Progenitor cell of endocrine pancreas (in vitro differentiated cells): ENCODE data around the gene KCTD17. TPM values are rescaled to one million over a fixed set of nuclear protein-coding genes. Genes with fewer than 3 reads are reported as not detected.

Source experiments
- DNase-seq: peaks from one replicate; pipeline ENCODE4 v3.0.0; 2021; ENCODE audit warnings: low spot score; ENCODE audit not compliant: unreplicated experiment
- H3K27ac Mint-ChIP-seq: 2 replicates; pipeline ENCODE4 v1.8.0; 2021; ENCODE audit warnings: mild to moderate bottlenecking, moderate library complexity, mixed read lengths
- H3K27me3 Mint-ChIP-seq: 2 replicates; pipeline ENCODE4 v1.8.0; 2021; ENCODE audit warnings: mixed read lengths
- H3K36me3 Mint-ChIP-seq: 2 replicates; pipeline ENCODE4 v1.8.0; 2022; ENCODE audit warnings: mixed read lengths; ENCODE audit not compliant: insufficient read depth
- H3K4me1 Mint-ChIP-seq: 2 replicates; pipeline ENCODE4 v1.8.0; 2021; ENCODE audit warnings: low read depth, mixed read lengths
- H3K4me3 Mint-ChIP-seq: 2 replicates; pipeline ENCODE4 v1.8.0; 2021; ENCODE audit warnings: low read depth, mild to moderate bottlenecking, moderate library complexity, mixed read lengths
- H3K9me3 Mint-ChIP-seq: 2 replicates; pipeline ENCODE4 v1.8.0; 2021; ENCODE audit warnings: low read depth, mixed read lengths
- CTCF ChIP-seq: fragments of 200-600 bp; sonication (generic); IDR thresholded peaks from one replicate; pipeline ENCODE4 v1.5.0; 2021; ENCODE audit warnings: antibody characterized with exemption, mild to moderate bottlenecking; ENCODE audit not compliant: unreplicated experiment
- total RNA-seq: library from RNA; stranded (reverse); gene quantifications from 2 replicates; pipeline ENCODE4 v1.2.1, GENCODE V29; 2021

KCTD17 gene
- total RNA-seq, 1 donor from 2014 or later: 38.8 TPM

- TF ChIP-seq CTCF: peak; percentile 5
- no peak for DNase-seq
- Mint-ChIP-seq H3K9me3 (no peaks in the 10 kb centered on the region), H3K4me3 (peak overlapping the region; percentile 95), H3K36me3 (peaks cover 14% of the 10 kb centered on the region), H3K27me3 (no peaks in the 10 kb centered on the region), H3K4me1 (peaks cover 34% of the 10 kb centered on the region), H3K27ac (peak overlapping the region; percentile 97)
Observed at GRCh38 chr22:37020192-37020479, 31.4 kb upstream of the KCTD17 start.

GRCh38 chr22:37021041-37021440, 30.5 kb upstream of the KCTD17 start:
- H3K4me3 Mint-ChIP-seq: peak overlapping the region; percentile 24
- no peak for DNase-seq
- H3K27me3 Mint-ChIP-seq: no peaks in the 10 kb centered on the region
- no peak for TF ChIP-seq CTCF
- H3K36me3 Mint-ChIP-seq: peaks cover 14% of the 10 kb centered on the region
- H3K27ac Mint-ChIP-seq: no peak overlapping the region
- H3K4me1 Mint-ChIP-seq: peaks cover 29% of the 10 kb centered on the region
- no peaks in the 10 kb centered on the region for H3K9me3 Mint-ChIP-seq

- no peak for DNase-seq
- Mint-ChIP-seq H3K4me1 (peaks cover 29% of the 10 kb centered on the region), H3K36me3 (peaks cover 14% of the 10 kb centered on the region), H3K4me3 (peak overlapping the region; percentile 67), H3K9me3 (no peaks in the 10 kb centered on the region), H3K27ac (peak overlapping the region; percentile 37), H3K27me3 (no peaks in the 10 kb centered on the region)
- TF ChIP-seq CTCF: peak; percentile 71
Observed at GRCh38 chr22:37021710-37022482, 29.6 kb upstream of the KCTD17 start.

GRCh38 chr22:37022483-37023337, 28.8 kb upstream of the KCTD17 start:
- Mint-ChIP-seq H3K4me1 (peaks cover 26% of the 10 kb centered on the region), H3K4me3 (no peak overlapping the region), H3K27ac (no peak overlapping the region), H3K27me3 (no peaks in the 10 kb centered on the region), H3K36me3 (peaks cover 14% of the 10 kb centered on the region), H3K9me3 (no peaks in the 10 kb centered on the region)
- TF ChIP-seq CTCF: no peak
- no peak for DNase-seq

- H3K4me3 Mint-ChIP-seq: no peak overlapping the region
- peaks cover 15% of the 10 kb centered on the region for H3K36me3 Mint-ChIP-seq
- TF ChIP-seq CTCF: no peak
- peaks cover 23% of the 10 kb centered on the region for H3K4me1 Mint-ChIP-seq
- DNase-seq: no peak
- no peak overlapping the region for H3K27ac Mint-ChIP-seq
- no peaks in the 10 kb centered on the region for H3K9me3 Mint-ChIP-seq
- no peaks in the 10 kb centered on the region for H3K27me3 Mint-ChIP-seq
Observed at GRCh38 chr22:37023743-37024338, 27.7 kb upstream of the KCTD17 start.
